ENCODE data around the gene GSK3B. TPM values are rescaled to one million over a fixed set of nuclear protein-coding genes. Genes with fewer than 3 reads are reported as not detected.

Gene GSK3B
- total RNA-seq, 4 donors from 2014 or later = 35.0 to 53.2 (median 44.0) TPM

DNA sequence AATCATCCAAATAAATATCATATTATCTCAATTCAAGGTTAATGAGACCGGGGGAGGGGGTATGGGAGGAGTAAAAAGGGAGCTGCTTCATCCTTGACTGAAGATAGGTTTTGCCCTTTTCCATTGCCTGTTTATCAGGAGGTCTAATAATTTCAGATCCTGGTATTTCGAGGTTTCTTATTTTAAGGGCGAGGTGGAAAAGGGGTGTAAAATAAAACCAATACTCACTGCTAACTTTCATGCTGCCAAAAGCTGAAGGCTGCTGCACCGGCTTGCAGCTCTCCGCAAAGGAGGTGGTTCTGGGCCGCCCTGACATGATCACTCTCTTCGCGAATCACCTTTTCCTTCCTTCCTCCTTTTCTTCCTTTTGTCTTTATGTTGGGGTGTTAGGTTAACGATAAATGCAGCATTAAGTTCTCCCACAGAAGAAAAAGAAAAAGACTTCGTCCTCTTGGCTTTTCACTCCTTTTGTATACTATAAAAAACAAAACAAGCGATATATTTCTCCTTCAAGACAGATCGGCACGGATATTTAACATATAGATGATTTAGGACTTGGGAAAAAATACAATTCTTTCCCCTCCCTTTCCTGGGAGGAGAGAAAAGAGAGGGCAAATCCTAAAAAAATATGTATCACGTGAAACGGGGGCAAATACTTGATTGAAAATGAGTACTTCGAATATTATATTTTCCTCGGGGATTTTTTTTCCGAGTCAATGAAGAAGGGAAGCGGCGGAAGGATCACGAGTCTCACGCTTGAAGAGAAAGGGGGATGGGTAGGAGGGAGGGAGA, 932 bp downstream of the GSK3B start:
- WGBS, 2 donors = 0 to 1% methylated on average over 22 of the region's 22 CpGs
- DNase-seq = peak; percentile 13 to 19
- TF ChIP-seq POLR2A (IDR thresholded peaks at IDR 0.05) (no peak), CTCF (IDR thresholded peaks at IDR 0.05) (no peak)
- Histone ChIP-seq H3K4me1 (peaks cover 19 to 29% of the 10 kb centered on the region in 2 donors), H3K27me3 (no peaks in the 10 kb centered on the region), H3K4me3 (replicated peaks in 1 of 3) (peak overlapping the region; percentile 16 to 94 (median 81)), H3K36me3 (no peaks in the 10 kb centered on the region), H3K9me3 (no peaks in the 10 kb centered on the region), H3K27ac (peak overlapping the region; percentile 85 to 99 (median 98))
- intact Hi-C loops (cut with DNase I) = no loop called here

GRCh38 chr3:120092474-120092873, 1.8 kb downstream of the GSK3B start:
- Histone ChIP-seq H3K4me3 (replicated peaks in 1 of 3) (peak overlapping the region in 2 of 3 donors; percentile 81 to 94), H3K27ac (no peak overlapping the region), H3K36me3 (no peaks in the 10 kb centered on the region), H3K4me1 (peaks cover 19 to 29% of the 10 kb centered on the region in 2 donors), H3K9me3 (no peaks in the 10 kb centered on the region), H3K27me3 (no peaks in the 10 kb centered on the region)
- 3 to 4% methylated on average over 1 of the region's 1 CpG for WGBS, 2 donors
- no peak for TF ChIP-seq CTCF (IDR thresholded peaks at IDR 0.05)
- TF ChIP-seq POLR2A (IDR thresholded peaks at IDR 0.05) = no peak
- DNase-seq = no peak
- intact Hi-C loops (cut with DNase I) = no loop called here

- H3K4me3 ChIP-seq (replicated peaks in 1 of 3) = peak overlapping the region in 2 of 3 donors; percentile 10 to 81
- H3K9me3 ChIP-seq = no peaks in the 10 kb centered on the region
- no peaks in the 10 kb centered on the region for H3K36me3 ChIP-seq
- 35 to 73% methylated on average over 1 of the region's 1 CpG for WGBS, 2 donors
- TF ChIP-seq CTCF (IDR thresholded peaks at IDR 0.05) (no peak), POLR2A (IDR thresholded peaks at IDR 0.05) (no peak)
- intact Hi-C loops (cut with DNase I) = no loop called here
- H3K27me3 ChIP-seq = no peaks in the 10 kb centered on the region
- DNase-seq = no peak
- H3K27ac ChIP-seq = no peak overlapping the region
- peaks cover 13 to 20% of the 10 kb centered on the region in 2 donors for H3K4me1 ChIP-seq
Measured at GRCh38 chr3:120090422-120090821, 3.8 kb downstream of the GSK3B start.

DNA sequence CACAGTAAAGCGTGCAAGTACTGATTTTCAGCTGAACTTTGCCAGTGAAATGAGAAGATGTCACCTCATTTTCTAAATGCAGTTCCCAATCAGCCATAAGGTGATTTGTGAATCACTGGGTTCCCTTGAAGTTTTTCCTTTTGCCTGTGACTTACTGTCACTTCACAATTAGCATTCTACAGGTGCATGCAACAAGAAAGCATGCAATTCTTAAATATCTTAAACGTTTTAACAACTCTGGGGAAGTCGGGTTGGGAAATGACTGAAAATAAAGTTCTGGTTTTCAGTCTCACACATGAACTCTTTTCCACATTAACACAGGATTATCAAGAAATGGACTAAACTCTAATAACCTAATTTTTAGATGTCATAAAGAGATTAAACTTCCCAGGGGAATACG, 5.2 kb downstream of the GSK3B start:
- DNase-seq = no peak
- 78 to 84% methylated on average over 4 of the region's 4 CpGs for WGBS, 2 donors
- Histone ChIP-seq H3K4me3 (replicated peaks in 1 of 3) (no peak overlapping the region), H3K9me3 (no peaks in the 10 kb centered on the region), H3K27me3 (no peaks in the 10 kb centered on the region), H3K4me1 (peaks cover 13 to 20% of the 10 kb centered on the region in 2 donors), H3K27ac (no peak overlapping the region), H3K36me3 (no peaks in the 10 kb centered on the region)
- intact Hi-C loops (cut with DNase I) = no loop called here
- no peak for TF ChIP-seq CTCF (IDR thresholded peaks at IDR 0.05)
- no peak for TF ChIP-seq POLR2A (IDR thresholded peaks at IDR 0.05)

- Histone ChIP-seq H3K36me3 (no peaks in the 10 kb centered on the region), H3K27ac (no peak overlapping the region), H3K9me3 (no peaks in the 10 kb centered on the region), H3K4me1 (peaks cover 16 to 20% of the 10 kb centered on the region in 2 donors), H3K27me3 (no peaks in the 10 kb centered on the region), H3K4me3 (replicated peaks in 1 of 3) (no peak overlapping the region)
- intact Hi-C loops (cut with DNase I) = no loop called here
- DNase-seq = no peak
- WGBS, 2 donors = 94 to 100% methylated on average over 3 of the region's 3 CpGs
- no peak for TF ChIP-seq POLR2A (IDR thresholded peaks at IDR 0.05)
Measured at GRCh38 chr3:120088622-120089021, 5.6 kb downstream of the GSK3B start.

Measured in thyroid gland (tissue), 4 donors.